ENCODE data around the gene MAN1A2.

- TF ChIP-seq, protein P1, sequence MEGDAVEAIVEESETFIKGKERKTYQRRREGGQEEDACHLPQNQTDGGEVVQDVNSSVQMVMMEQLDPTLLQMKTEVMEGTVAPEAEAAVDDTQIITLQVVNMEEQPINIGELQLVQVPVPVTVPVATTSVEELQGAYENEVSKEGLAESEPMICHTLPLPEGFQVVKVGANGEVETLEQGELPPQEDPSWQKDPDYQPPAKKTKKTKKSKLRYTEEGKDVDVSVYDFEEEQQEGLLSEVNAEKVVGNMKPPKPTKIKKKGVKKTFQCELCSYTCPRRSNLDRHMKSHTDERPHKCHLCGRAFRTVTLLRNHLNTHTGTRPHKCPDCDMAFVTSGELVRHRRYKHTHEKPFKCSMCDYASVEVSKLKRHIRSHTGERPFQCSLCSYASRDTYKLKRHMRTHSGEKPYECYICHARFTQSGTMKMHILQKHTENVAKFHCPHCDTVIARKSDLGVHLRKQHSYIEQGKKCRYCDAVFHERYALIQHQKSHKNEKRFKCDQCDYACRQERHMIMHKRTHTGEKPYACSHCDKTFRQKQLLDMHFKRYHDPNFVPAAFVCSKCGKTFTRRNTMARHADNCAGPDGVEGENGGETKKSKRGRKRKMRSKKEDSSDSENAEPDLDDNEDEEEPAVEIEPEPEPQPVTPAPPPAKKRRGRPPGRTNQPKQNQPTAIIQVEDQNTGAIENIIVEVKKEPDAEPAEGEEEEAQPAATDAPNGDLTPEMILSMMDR (IDR thresholded peaks at IDR 0.05): no peak
- TF ChIP-seq POLR2AphosphoS5 (IDR thresholded peaks at IDR 0.05): no peak
- no peak for TF ChIP-seq POLR2A (IDR thresholded peaks at IDR 0.05)
Observed at GRCh38 chr1:117527566-117528102, 160.4 kb downstream of the MAN1A2 start.
